HL-60/S4 treated with phorbol 12-myristate 13-acetate at 8.2 ng/mL for 4 days and 3 days (cell line): ENCODE data around the gene TNFSF15.

Experiments used
- in situ Hi-C: fragments of 300-500 bp; cut with MboI; formaldehyde crosslinking; loops from 2 replicates; pipeline ENCODE4 v1.15.0; 2022; ENCODE audit warnings: low sequenced_read_pairs

TNFSF15 gene

GRCh38 chr9:114790521-114790920 is 15.3 kb downstream of the TNFSF15 start:
- in situ Hi-C loops: no loop called here

GRCh38 chr9:114789006-114789405 is 16.8 kb downstream of the TNFSF15 start:
- in situ Hi-C loops: no loop called here

GRCh38 chr9:114787781-114788498 is 17.9 kb downstream of the TNFSF15 start:
- in situ Hi-C loops: no loop called here

GRCh38 chr9:114787214-114787613 is 18.6 kb downstream of the TNFSF15 start:
- in situ Hi-C loops: no loop called here

- in situ Hi-C loops: no loop called here
These were observed 19.8 kb downstream of the TNFSF15 start for GRCh38 chr9:114785866-114786650.

GRCh38 chr9:114784721-114785279 is 21.0 kb downstream of the TNFSF15 start:
- in situ Hi-C loops: no loop called here

- in situ Hi-C loops: no loop called here
These were observed 23.3 kb downstream of the TNFSF15 start for GRCh38 chr9:114782586-114782985.

GRCh38 chr9:114779352-114779845 is 26.4 kb downstream of the TNFSF15 start:
- in situ Hi-C loops: no loop called here

- in situ Hi-C loops: no loop called here
These were observed 27.8 kb downstream of the TNFSF15 start for GRCh38 chr9:114777821-114778609.

- in situ Hi-C loops: no loop called here
These were observed 29.0 kb downstream of the TNFSF15 start for GRCh38 chr9:114776683-114777399.

GRCh38 chr9:114775981-114776380 is 29.9 kb downstream of the TNFSF15 start:
- in situ Hi-C loops: no loop called here

GRCh38 chr9:114775121-114775520 is 30.7 kb downstream of the TNFSF15 start:
- in situ Hi-C loops: no loop called here

- in situ Hi-C loops: no loop called here
These were observed 31.3 kb downstream of the TNFSF15 start for GRCh38 chr9:114774524-114774923.

GRCh38 chr9:114771889-114772288 is 34.0 kb downstream of the TNFSF15 start:
- in situ Hi-C loops: no loop called here

- in situ Hi-C loops: no loop called here
These were observed 34.8 kb downstream of the TNFSF15 start for GRCh38 chr9:114770991-114771390.

- in situ Hi-C loops: no loop called here
These were observed 36.2 kb downstream of the TNFSF15 start for GRCh38 chr9:114769624-114770023.

- in situ Hi-C loops: no loop called here
These were observed 42.6 kb downstream of the TNFSF15 start for GRCh38 chr9:114763220-114763619.

- in situ Hi-C loops: no loop called here
These were observed 44.3 kb downstream of the TNFSF15 start for GRCh38 chr9:114761523-114761922.

GRCh38 chr9:114759512-114760341 is 46.1 kb downstream of the TNFSF15 start:
- in situ Hi-C loops: no loop called here
